Ascending aorta (tissue), 2 donors: Measurements from ENCODE around the gene PSD. TPM values are rescaled to one million over a fixed set of nuclear protein-coding genes. Genes with fewer than 3 reads are reported as not detected.

Source experiments
- DNase-seq, 2 donors: peaks; one replicate each; pipeline ENCODE4 v3.0.0-alpha.2; 2019; ENCODE audit warnings: low spot score in 2 of 2
- H3K27ac ChIP-seq, 2 donors: fragments of 200-600 bp; sonication (generic); one replicate each; pipeline ENCODE4 v1.5.1; 2016 to 2017; ENCODE audit warnings: mild to moderate bottlenecking in 1 of 2
- H3K27me3 ChIP-seq: fragments of 200-600 bp; sonication (generic); one replicate; pipeline ENCODE4 v1.5.1; 2017
- H3K36me3 ChIP-seq, 2 donors: fragments of 200-600 bp; sonication (generic); one replicate each; pipeline ENCODE4 v1.5.1; 2016
- H3K4me1 ChIP-seq, 2 donors: fragments of 200-600 bp; sonication (generic); one replicate each; pipeline ENCODE4 v1.5.1; 2016 to 2017; ENCODE audit warnings: mild to moderate bottlenecking in 1 of 2
- H3K4me3 ChIP-seq, 2 donors: fragments of 200-600 bp; sonication (generic); one replicate each; pipeline ENCODE4 v1.5.1; 2016 to 2017; ENCODE audit warnings: mild to moderate bottlenecking in 1 of 2
- H3K9me3 ChIP-seq, 2 donors: fragments of 200-600 bp; sonication (generic); one replicate each; pipeline ENCODE4 v1.5.1; 2016
- CTCF ChIP-seq, 3 experiments: fragments of 200-600 bp in 2 of 3; fragments of 450-650 bp in 1 of 3; sonication (generic) in 2 of 3; IDR thresholded peaks; one replicate each; pipeline ENCODE4 v1.5.1; 2016 to 2019; ENCODE audit warnings: antibody characterized with exemption in 3 of 3, mild to moderate bottlenecking in 1 of 3, moderate library complexity in 1 of 3
- intact Hi-C: fragments of 100-400 bp; cut with DNase I; formaldehyde crosslinking; loops from one replicate; pipeline ENCODE4 v1.15.1; 2023
- total RNA-seq: library from RNA; depleted of rRNA; stranded (reverse); fragments of >200 nt; gene quantifications from one replicate; pipeline ENCODE4 v1.1.0, GENCODE V29; 2016

The PSD gene
- total RNA-seq, 1 donor from 2014 or later, result not detected

- no peak overlapping the region for H3K27ac ChIP-seq
- H3K27me3 ChIP-seq, result no peaks in the 10 kb centered on the region
- no peak overlapping the region for H3K4me3 ChIP-seq
- no peaks in the 10 kb centered on the region for H3K9me3 ChIP-seq
- intact Hi-C loops, result no loop called here
- H3K4me1 ChIP-seq, result no peaks in the 10 kb centered on the region
- TF ChIP-seq CTCF (IDR thresholded peaks at IDR 0.05), result no peak
- no peak for DNase-seq
- peaks cover 62 to 75% of the 10 kb centered on the region in 2 donors for H3K36me3 ChIP-seq
Measured at GRCh38 chr10:102354451-102354850, 64.1 kb downstream of the PSD start.

Other genes starting within 250 kb of the PSD start
- gene ELOVL3, start 192.5 kb downstream of the PSD start, total RNA-seq, result not detected
- gene PITX3, start 177.3 kb downstream of the PSD start, total RNA-seq, result not detected
- 56.0 TPM for gene GBF1, start 173.3 kb downstream of the PSD start, total RNA-seq
- gene NFKB2, start 23.1 kb downstream of the PSD start, total RNA-seq, result 89.2 TPM
- gene FBXL15, start 2.1 kb upstream of the PSD start, total RNA-seq, result 16.5 TPM
- 45.1 TPM for gene CUEDC2, start 13.8 kb upstream of the PSD start, total RNA-seq
- gene C10orf95, start 32.8 kb upstream of the PSD start, total RNA-seq, result not detected
- 200 TPM for gene ACTR1A, start 83.9 kb upstream of the PSD start, total RNA-seq
- gene SUFU, start 85.2 kb upstream of the PSD start, total RNA-seq, result 17.3 TPM
- gene TRIM8, start 225.7 kb upstream of the PSD start, total RNA-seq, result 216 TPM